MM.1S (cell line): ENCODE data around the gene NRSN1.

Source experiments
- EZH2 ChIP-seq: fragments of 300-600 bp; sonication (generic); optimal IDR thresholded peaks from 2 replicates; pipeline ENCODE3; 2017; ENCODE audit warnings: low read depth, mild to moderate bottlenecking, antibody characterized with exemption, low read length, mixed read lengths
- EZH2phosphoT487 ChIP-seq: fragments of 300-600 bp; sonication (generic); IDR thresholded peaks from 2 replicates; pipeline ENCODE4 v1.6.1; 2018; ENCODE audit warnings: antibody characterized with exemption, low read length
- TF ChIP-seq, protein P1 (sequence below): fragments of 300-600 bp; sonication (generic); IDR thresholded peaks from 2 replicates; pipeline ENCODE4 v1.5.1; 2016; ENCODE audit warnings: antibody characterized with exemption, low read length, mixed read lengths

DNA sequence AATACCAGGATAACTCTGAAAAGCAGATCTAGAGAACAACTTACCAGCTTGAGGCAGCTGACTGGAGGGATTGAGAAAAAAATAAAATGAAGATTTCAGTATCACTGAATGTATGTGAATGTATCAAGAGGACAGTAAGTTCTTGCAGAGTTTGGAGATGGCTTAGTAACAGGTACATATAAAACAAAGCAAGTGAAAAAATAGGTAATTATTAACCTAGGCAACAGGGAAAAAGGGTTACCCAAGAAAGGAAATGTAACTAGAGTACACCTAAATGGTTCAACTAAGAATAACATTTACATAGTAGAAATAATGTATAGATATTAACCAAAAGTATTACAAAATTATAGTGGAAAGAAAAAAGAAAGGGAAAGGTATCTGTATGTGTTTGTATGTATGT, 67.3 kb downstream of the NRSN1 start:
- TF ChIP-seq, protein P1, sequence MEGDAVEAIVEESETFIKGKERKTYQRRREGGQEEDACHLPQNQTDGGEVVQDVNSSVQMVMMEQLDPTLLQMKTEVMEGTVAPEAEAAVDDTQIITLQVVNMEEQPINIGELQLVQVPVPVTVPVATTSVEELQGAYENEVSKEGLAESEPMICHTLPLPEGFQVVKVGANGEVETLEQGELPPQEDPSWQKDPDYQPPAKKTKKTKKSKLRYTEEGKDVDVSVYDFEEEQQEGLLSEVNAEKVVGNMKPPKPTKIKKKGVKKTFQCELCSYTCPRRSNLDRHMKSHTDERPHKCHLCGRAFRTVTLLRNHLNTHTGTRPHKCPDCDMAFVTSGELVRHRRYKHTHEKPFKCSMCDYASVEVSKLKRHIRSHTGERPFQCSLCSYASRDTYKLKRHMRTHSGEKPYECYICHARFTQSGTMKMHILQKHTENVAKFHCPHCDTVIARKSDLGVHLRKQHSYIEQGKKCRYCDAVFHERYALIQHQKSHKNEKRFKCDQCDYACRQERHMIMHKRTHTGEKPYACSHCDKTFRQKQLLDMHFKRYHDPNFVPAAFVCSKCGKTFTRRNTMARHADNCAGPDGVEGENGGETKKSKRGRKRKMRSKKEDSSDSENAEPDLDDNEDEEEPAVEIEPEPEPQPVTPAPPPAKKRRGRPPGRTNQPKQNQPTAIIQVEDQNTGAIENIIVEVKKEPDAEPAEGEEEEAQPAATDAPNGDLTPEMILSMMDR: no peak
- no peak for TF ChIP-seq EZH2phosphoT487
- TF ChIP-seq EZH2: no peak
